H1 (cell line): Measurements from ENCODE around the gene PTPRR.
A peak's percentile ranks its signal among the peaks of the same experiment; 100 is the strongest.

Experiments used
- GABPA ChIP-seq: IDR thresholded peaks from 2 replicates; pipeline ENCODE4 v1.6.1; 2011; ENCODE audit warnings: mild to moderate bottlenecking, low read length, moderate library complexity, borderline replicate concordance; ENCODE audit not compliant: insufficient read depth
- MAFK ChIP-seq: IDR thresholded peaks from 2 replicates; pipeline ENCODE4 v1.6.1; 2012; ENCODE audit warnings: low read depth, mild to moderate bottlenecking, improper control_type of control experiment, low read length
- POLR2A ChIP-seq, 2 experiments: IDR thresholded peaks; 1 replicate in 1 of 2; 2 replicates in 1 of 2; pipeline ENCODE4 v1.6.1; 2011; ENCODE audit warnings: low read depth in 2 of 2, low read length in 2 of 2, mild to moderate bottlenecking in 2 of 2; ENCODE audit errors: control extremely low read depth in 1 of 2
- RFX5 ChIP-seq: IDR thresholded peaks from 2 replicates; pipeline ENCODE4 v1.6.1; 2011; ENCODE audit warnings: low read depth, low read length, improper control_type of control experiment, borderline replicate concordance
- SP2 ChIP-seq: IDR thresholded peaks from 2 replicates; pipeline ENCODE4 v1.6.1; 2012; ENCODE audit warnings: mild to moderate bottlenecking, low read length, inconsistent platforms
- TCF12 ChIP-seq: IDR thresholded peaks from 2 replicates; pipeline ENCODE4 v1.6.1; 2011; ENCODE audit warnings: low read depth, mild to moderate bottlenecking, low read length
- YY1 ChIP-seq: IDR thresholded peaks from 2 replicates; pipeline ENCODE4 v1.6.1; 2011; ENCODE audit warnings: low read depth, mild to moderate bottlenecking, low read length
- TF ChIP-seq, protein P1 (sequence below), 3 experiments: IDR thresholded peaks; 1 replicate in 2 of 3; 2 replicates in 1 of 3; pipeline versions ENCODE4 v1.5.1 to v1.6.1; 2011; ENCODE audit warnings: low read length in 3 of 3, mild to moderate bottlenecking in 3 of 3, inconsistent platforms in 2 of 3, low read depth in 1 of 3, moderate library complexity in 1 of 3; ENCODE audit not compliant: insufficient read depth in 1 of 3; ENCODE audit errors: control extremely low read depth in 1 of 3
- TF ChIP-seq, protein P2 (sequence below): fragments of 300-600 bp; sonication (generic); IDR thresholded peaks from 2 replicates; pipeline ENCODE4 v1.7.1; 2012; ENCODE audit warnings: low read length, moderate library complexity, mild to moderate bottlenecking, inconsistent platforms; ENCODE audit not compliant: insufficient replicate concordance

DNA sequence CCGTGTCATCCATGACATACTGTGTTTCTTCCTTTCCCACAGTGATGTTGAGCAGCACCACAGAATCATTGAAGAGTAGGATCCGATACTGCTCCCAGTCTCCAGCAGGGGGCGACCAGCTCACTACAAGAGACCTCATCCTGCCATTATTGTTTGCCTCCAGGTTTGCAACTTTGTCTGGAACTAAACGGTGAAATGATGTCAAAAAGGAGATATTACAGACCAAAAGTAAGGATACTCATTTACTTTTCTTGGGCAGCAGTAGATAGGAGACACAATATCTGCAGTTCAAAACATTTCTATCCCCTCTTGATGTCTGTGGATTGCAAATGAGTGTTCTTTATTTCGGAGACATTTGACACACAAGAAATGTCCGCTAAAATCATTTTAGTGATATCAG lies 330.5 kb downstream of the PTPRR start:
- TF ChIP-seq POLR2A (IDR thresholded peaks at IDR 0.05; ENCODE audit: control extremely low read depth in 1 of 2, low read depth in 2 of 2, low read length in 2 of 2), result no peak
- no peak for TF ChIP-seq GABPA
- no peak for TF ChIP-seq TCF12
- TF ChIP-seq, protein P1, sequence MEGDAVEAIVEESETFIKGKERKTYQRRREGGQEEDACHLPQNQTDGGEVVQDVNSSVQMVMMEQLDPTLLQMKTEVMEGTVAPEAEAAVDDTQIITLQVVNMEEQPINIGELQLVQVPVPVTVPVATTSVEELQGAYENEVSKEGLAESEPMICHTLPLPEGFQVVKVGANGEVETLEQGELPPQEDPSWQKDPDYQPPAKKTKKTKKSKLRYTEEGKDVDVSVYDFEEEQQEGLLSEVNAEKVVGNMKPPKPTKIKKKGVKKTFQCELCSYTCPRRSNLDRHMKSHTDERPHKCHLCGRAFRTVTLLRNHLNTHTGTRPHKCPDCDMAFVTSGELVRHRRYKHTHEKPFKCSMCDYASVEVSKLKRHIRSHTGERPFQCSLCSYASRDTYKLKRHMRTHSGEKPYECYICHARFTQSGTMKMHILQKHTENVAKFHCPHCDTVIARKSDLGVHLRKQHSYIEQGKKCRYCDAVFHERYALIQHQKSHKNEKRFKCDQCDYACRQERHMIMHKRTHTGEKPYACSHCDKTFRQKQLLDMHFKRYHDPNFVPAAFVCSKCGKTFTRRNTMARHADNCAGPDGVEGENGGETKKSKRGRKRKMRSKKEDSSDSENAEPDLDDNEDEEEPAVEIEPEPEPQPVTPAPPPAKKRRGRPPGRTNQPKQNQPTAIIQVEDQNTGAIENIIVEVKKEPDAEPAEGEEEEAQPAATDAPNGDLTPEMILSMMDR (IDR thresholded peaks at IDR 0.05; ENCODE audit: control extremely low read depth in 1 of 3, insufficient read depth in 1 of 3, low read depth in 1 of 3, low read length in 3 of 3), result peak; percentile 75 to 93 (median 85)
- TF ChIP-seq, protein P2, sequence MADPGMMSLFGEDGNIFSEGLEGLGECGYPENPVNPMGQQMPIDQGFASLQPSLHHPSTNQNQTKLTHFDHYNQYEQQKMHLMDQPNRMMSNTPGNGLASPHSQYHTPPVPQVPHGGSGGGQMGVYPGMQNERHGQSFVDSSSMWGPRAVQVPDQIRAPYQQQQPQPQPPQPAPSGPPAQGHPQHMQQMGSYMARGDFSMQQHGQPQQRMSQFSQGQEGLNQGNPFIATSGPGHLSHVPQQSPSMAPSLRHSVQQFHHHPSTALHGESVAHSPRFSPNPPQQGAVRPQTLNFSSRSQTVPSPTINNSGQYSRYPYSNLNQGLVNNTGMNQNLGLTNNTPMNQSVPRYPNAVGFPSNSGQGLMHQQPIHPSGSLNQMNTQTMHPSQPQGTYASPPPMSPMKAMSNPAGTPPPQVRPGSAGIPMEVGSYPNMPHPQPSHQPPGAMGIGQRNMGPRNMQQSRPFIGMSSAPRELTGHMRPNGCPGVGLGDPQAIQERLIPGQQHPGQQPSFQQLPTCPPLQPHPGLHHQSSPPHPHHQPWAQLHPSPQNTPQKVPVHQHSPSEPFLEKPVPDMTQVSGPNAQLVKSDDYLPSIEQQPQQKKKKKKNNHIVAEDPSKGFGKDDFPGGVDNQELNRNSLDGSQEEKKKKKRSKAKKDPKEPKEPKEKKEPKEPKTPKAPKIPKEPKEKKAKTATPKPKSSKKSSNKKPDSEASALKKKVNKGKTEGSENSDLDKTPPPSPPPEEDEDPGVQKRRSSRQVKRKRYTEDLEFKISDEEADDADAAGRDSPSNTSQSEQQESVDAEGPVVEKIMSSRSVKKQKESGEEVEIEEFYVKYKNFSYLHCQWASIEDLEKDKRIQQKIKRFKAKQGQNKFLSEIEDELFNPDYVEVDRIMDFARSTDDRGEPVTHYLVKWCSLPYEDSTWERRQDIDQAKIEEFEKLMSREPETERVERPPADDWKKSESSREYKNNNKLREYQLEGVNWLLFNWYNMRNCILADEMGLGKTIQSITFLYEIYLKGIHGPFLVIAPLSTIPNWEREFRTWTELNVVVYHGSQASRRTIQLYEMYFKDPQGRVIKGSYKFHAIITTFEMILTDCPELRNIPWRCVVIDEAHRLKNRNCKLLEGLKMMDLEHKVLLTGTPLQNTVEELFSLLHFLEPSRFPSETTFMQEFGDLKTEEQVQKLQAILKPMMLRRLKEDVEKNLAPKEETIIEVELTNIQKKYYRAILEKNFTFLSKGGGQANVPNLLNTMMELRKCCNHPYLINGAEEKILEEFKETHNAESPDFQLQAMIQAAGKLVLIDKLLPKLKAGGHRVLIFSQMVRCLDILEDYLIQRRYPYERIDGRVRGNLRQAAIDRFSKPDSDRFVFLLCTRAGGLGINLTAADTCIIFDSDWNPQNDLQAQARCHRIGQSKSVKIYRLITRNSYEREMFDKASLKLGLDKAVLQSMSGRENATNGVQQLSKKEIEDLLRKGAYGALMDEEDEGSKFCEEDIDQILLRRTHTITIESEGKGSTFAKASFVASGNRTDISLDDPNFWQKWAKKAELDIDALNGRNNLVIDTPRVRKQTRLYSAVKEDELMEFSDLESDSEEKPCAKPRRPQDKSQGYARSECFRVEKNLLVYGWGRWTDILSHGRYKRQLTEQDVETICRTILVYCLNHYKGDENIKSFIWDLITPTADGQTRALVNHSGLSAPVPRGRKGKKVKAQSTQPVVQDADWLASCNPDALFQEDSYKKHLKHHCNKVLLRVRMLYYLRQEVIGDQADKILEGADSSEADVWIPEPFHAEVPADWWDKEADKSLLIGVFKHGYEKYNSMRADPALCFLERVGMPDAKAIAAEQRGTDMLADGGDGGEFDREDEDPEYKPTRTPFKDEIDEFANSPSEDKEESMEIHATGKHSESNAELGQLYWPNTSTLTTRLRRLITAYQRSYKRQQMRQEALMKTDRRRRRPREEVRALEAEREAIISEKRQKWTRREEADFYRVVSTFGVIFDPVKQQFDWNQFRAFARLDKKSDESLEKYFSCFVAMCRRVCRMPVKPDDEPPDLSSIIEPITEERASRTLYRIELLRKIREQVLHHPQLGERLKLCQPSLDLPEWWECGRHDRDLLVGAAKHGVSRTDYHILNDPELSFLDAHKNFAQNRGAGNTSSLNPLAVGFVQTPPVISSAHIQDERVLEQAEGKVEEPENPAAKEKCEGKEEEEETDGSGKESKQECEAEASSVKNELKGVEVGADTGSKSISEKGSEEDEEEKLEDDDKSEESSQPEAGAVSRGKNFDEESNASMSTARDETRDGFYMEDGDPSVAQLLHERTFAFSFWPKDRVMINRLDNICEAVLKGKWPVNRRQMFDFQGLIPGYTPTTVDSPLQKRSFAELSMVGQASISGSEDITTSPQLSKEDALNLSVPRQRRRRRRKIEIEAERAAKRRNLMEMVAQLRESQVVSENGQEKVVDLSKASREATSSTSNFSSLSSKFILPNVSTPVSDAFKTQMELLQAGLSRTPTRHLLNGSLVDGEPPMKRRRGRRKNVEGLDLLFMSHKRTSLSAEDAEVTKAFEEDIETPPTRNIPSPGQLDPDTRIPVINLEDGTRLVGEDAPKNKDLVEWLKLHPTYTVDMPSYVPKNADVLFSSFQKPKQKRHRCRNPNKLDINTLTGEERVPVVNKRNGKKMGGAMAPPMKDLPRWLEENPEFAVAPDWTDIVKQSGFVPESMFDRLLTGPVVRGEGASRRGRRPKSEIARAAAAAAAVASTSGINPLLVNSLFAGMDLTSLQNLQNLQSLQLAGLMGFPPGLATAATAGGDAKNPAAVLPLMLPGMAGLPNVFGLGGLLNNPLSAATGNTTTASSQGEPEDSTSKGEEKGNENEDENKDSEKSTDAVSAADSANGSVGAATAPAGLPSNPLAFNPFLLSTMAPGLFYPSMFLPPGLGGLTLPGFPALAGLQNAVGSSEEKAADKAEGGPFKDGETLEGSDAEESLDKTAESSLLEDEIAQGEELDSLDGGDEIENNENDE, result no peak
- no peak for TF ChIP-seq MAFK
- no peak for TF ChIP-seq SP2
- TF ChIP-seq YY1, result peak; percentile 75; the same call in 1 of the 2 replicates
- no peak for TF ChIP-seq RFX5
